ENCODE measurements around the gene TNS3.

- TF ChIP-seq CTCF (conservative IDR thresholded peaks at IDR 0.05) (no peak), EZH2 (IDR thresholded peaks at IDR 0.05; ENCODE audit: low read depth) (no peak)
These were observed 255.1 kb downstream of the TNS3 start for GRCh38 chr7:47326808-47327207.
